SH-SY5Y (cell line): Measurements from ENCODE around the gene GSAP.
A peak's percentile ranks its signal among the peaks of the same experiment; 100 is the strongest.

Source experiments
- GATA2 ChIP-seq: IDR thresholded peaks from 2 replicates; pipeline ENCODE4 v1.6.1; 2011; ENCODE audit warnings: mild to moderate bottlenecking, low read depth, low read length
- GATA3 ChIP-seq: IDR thresholded peaks from 2 replicates; pipeline ENCODE4 v1.6.1; 2011; ENCODE audit warnings: low read depth, mild to moderate bottlenecking, low read length, moderate library complexity

GSAP gene

DNA sequence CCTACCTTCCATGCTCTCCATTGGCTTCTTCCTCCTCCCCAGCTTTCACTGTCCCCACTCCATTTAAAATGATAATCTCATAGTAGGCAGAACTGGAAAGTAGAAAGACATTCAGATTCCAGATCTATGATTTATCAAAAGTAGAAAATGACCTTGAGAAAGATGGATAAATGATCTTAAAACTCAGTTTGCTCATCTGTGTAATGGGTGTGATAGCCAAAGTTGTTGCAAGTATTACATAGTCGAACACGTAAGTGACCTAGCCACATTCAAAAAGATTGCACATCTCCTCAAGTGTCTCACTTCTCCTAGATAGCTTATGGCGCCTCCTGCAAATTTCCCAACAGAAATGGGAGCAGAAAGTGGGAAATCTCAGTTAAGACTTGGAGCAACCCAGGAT is 126.8 kb downstream of the GSAP start:
- no peak for TF ChIP-seq GATA3
- no peak for TF ChIP-seq GATA2

DNA sequence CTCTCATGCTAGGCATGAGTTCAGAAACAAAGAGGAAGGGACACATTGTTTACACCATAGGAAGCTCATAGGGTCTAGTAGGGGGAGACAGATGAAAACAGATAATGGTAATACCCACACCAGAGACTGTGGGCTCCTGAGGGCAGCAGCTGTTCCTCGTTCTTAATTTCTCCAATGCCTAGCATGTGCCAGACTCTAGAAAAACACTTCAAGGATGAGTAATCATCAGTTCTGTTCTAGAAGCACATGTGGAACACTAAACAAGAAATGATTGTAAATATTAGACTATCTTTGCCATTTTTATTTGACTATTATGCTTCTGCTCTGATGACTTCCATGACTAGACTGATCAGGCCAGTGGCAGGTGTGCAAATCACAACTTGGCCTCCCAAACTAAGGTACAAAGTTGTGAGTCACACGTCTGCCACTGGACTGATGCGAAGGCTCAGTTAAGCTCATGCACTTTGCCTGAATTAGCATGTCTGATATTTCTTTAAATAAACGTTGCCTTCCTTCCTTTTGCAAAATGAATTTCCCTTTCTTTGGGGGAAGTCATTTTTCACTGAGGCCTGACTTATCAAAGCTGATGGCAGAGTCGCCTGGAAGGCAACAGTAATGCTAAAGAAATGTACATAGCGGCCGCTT is 127.4 kb downstream of the GSAP start:
- TF ChIP-seq GATA2 (no peak), GATA3 (no peak)

DNA sequence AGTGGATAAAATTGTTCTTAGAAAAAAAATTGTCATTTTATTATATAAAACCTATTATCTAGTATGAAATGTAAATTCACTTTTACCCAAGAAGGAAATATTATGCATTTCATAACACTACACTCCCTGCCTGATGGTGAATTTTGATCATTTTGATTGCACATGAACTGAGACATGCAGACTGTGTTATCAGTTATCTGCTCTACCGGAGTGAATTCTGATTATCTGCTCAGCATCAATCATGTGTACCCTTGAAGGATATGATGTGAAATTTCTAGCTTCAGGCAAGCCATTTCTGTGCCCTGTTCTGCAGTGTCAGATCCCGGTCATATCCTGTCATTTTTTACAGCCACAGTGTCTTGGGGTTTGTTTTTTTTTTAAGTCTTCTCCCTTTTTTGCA is 131.5 kb downstream of the GSAP start:
- TF ChIP-seq GATA2, result peak; percentile 90
- peak; percentile 80 for TF ChIP-seq GATA3

DNA sequence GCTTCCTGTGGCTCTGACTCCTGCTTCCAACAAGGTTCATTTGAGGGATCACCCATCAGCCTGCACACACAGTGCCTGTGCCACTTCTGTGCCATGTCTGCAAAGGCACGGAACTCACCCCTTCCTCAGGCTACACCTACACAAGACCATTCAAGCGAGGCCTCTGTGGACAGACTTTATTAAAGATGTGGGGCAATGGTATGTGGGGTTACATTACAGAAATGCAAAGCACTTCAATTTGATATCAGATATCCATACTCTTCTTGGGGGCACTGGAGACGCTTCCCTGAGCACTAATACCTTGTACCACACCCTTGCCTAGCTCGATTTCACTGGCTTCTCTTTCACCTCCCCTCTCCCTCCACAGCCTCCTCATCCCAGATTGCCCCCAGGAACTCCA is 132.1 kb downstream of the GSAP start:
- TF ChIP-seq GATA3 (no peak), GATA2 (no peak)

DNA sequence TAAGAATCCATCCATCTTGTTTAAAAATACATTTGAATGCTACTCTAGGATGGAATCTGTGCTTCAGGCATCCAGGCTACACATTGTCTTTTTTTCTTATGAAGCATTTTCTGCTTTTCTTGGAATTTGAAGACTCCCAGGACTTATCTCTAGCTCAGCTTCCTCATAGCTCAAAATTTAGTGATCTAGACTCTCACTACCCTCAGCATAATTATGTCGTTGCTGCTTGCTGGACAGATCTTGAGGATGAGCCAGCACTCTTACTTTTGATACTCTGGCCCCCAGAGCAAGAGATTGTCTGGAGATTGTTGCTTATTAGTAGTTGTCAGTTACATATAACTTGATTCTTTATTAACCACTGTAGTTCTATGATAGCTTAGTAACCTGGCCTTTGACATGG is 133.3 kb downstream of the GSAP start:
- TF ChIP-seq GATA3 (no peak), GATA2 (no peak)

DNA sequence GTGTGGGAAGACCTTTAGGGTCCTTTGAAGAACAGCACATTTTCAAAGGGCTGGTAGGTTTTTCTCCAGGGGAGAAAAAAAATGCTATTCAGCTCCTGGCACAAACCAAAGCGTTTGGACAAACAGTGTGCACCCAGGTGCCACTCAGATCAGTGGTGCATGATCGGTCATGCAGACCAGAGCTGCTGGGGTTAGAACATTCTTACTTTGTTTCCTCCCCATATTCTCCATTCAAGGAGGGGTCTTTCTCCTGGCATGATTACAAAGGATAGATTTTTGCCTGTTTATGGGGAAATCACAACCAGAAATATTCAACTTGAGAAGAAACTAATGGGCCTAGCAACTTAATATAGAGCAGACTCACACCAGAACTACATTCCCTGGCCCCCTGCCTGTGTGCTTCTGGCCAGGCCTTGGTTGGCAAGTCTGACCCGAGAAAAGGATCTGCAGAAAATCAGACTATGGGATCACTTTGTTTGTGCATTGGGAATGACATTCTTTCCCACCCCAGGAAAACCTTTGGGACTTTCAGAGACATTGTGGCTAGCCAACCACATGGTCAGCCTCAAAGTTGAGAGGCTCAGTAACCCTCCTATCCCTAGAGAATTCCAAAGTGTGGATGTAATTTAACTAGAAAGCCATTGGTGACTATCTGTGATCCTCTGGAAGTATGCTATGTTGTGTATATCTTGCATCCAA is 134.2 kb downstream of the GSAP start:
- TF ChIP-seq GATA2 (no peak), GATA3 (no peak)

DNA sequence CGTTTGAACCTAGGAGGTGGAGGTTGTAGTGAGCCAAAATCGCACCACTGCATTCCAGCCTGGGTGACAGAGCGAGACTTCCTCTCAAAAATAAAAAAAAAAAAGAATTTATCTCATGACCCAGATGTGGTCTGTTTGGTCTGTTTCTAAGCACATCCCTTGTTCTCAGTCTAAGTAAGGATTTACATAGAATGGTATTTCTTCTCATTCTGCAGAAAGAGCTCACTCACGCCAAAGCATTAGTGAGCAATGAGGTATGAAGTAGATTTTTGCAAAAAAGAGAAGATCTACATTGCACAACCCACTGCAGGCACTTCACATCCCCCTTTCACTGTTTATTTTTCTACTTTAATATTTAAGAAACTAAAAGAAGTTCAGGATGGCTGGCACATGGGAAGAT is 140.0 kb downstream of the GSAP start:
- no peak for TF ChIP-seq GATA3
- TF ChIP-seq GATA2, result no peak

DNA sequence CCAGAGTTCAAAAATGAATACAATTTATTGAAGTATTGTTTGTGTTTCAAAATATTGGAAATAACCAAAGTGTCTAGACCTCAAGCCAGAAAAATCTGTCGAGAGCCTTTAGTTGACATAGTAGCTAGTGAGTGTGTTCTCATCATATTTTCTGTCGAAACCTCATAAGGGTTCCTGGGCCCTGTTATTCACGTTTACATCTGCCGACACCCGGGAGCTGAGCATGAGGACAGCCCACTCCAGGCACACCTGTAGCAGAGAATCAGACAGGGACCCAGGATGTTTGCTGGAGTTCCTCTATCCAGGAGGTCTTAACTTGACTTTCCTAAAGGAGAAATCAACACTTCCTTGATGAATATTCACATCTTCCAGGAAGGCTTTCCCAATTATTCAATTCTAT is 144.4 kb downstream of the GSAP start:
- TF ChIP-seq GATA3 (no peak), GATA2 (no peak)

DNA sequence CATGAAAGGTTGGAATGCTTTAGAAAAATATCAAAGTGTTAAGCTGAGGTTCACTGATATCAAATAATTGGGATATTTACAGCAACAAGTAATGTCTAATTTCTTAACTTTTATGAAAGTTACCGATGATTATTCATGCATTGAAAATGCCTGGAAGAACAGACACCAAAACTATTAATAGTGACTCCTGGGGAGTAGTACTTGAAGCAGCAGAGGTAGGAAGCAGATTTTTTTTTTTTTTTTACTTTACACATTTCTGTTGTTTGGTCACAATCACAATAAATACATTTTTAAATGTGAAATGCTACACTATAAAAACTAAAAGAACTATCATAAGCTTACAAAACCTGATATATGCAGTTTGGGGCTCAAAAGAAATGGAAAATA is 146.1 kb downstream of the GSAP start:
- TF ChIP-seq GATA3 (no peak), GATA2 (no peak)

DNA sequence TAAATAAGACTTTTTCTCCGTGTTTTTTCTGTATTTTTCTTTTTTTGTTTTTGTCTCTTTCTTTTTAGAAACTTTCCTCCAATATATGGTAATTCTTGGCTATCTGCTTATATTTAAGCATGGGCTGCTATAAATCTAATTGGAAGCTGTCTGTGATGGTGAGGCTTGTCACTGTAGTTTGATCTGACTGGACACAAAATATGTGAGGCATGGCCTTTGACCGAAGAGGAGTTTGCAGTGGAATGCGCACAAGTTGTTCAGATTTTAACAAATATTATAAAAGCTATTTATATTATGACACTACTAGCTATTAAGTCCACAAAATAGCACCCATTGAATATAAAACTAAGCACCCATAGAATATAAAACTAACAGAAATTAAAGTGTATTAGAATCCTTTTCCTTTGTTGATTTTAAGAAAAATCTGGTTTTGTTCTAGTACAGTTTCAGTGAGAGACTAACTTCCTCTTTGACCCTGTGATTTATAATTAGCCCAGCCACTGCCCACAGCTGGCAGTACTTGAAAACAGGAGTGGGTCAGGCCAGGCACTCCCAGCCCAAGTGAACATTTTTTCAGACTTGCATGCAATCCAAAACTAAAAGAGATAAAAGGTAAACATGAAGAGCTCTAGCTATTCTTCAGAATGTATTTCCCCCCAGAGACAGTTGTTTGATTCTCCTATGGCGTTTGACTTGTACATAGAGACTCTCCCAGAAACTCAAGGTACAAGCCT is 146.6 kb downstream of the GSAP start:
- TF ChIP-seq GATA3 (no peak), GATA2 (no peak)

DNA sequence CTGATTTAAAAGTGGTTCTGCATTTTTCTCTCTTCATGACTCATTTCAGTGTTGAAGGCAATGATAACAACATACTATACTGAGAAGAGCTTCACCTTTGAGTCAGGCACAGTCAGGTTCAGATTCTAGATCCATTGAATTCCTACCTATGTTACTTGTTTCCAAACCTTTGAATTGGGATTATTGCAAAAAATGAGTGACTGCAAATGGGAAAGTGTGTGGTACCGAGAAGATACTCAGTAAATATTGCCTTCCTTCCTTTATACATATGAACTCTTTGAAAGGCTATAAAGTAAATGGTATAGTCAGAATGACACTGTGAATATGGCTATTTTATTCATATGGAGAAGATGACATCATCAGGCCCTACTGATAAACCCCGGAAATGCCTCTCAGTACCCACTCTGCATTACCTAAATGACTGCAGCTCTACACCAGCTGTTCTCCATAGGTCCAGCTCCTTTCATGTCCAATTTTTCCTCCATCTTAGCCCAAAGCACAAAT is 149.8 kb downstream of the GSAP start:
- TF ChIP-seq GATA3 (no peak), GATA2 (no peak)

DNA sequence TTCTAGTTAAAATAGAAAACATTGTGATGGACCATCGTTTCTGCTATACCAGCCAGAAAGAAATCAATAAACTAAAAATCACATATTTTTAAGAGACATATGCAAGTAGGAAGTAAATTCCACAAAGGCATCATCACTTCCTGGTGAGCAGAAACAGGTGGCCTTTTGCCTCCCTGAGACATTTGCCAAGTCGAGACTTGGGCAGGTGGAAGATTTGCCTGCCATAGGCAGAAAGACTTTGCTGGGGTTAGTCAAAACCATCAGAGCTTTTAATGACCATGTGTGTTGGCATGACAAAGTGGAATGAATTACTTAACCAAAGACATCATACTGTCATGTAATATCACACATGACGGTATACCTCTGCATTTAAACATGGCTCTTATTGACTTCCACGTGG is 150.5 kb downstream of the GSAP start:
- TF ChIP-seq GATA3 (no peak), GATA2 (no peak)

DNA sequence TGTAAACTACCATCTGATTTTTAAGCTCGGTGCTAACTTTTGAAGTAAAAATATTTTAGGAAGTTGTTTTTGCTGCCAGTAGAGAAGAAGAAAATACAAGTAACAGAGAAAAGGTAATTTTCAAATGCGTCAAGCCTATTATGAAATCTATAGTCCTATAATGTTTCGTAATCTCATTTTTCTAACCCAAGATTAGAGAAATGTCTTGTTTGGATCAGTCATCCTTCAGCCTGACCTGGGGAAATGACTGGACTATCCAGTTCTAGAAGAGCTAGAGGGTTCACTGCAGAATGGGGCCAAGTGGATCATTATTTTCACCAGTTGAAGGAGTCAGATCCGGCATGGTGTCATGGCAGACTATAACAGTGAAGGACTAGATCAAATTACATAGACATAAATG is 153.8 kb downstream of the GSAP start:
- TF ChIP-seq GATA2 (no peak), GATA3 (no peak)
